DOHH2 (cell line): ENCODE measurements around the gene MTSS2.

Experiments
- EZH2phosphoT487 ChIP-seq: fragments of 200-600 bp; sonication (generic); IDR thresholded peaks from 2 replicates; pipeline ENCODE4 v1.6.1; 2017; ENCODE audit warnings: borderline replicate concordance, mild to moderate bottlenecking, antibody characterized with exemption, low read length, moderate library complexity, mixed read lengths
- TF ChIP-seq, protein P1 (sequence below): fragments of 200-600 bp; sonication (generic); IDR thresholded peaks from one replicate; pipeline ENCODE4 v1.5.1; 2014; ENCODE audit warnings: antibody characterized with exemption, mild to moderate bottlenecking, low read depth, low read length; ENCODE audit not compliant: poor library complexity, severe bottlenecking

DNA sequence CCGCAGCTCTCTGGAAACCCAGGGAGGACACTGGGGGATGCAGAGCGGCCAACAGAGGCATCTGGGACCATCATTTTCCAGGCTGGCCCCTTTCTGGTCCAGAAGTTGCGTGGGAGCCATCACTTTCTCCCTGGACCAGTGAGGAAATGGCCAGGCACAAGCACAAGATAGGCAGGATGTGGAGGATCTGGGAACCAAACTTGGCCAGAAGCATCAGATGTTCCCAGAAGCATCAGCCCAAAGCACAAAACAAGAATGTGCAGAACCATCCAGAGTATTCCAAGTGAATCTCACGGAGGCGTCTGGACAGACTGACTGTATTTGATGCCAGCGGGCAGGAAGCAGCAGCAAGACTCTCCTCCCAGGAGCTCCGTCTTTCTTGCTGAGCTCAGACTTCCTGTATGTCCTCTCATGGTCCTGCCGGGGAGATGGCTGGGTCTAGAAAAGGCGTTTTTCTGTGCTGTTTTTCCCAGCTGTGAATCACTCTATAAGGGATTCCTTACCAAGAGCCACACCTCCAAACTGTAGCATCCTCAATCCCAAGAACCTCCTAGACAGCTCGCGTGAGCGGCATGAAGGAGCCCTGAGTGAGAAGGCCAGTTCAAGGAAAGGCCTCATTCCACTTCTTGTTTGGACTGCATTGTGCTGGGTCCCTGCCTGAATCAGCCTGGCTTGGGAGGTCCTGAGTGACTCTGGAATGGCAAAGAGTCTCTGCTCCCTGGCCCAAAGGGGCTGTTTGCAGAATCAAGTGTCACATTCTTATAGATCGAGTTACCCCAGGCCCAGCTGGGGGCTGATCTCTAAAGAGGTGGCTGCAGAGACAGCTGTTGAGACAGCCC is 49.5 kb upstream of the MTSS2 start:
- TF ChIP-seq, protein P1, sequence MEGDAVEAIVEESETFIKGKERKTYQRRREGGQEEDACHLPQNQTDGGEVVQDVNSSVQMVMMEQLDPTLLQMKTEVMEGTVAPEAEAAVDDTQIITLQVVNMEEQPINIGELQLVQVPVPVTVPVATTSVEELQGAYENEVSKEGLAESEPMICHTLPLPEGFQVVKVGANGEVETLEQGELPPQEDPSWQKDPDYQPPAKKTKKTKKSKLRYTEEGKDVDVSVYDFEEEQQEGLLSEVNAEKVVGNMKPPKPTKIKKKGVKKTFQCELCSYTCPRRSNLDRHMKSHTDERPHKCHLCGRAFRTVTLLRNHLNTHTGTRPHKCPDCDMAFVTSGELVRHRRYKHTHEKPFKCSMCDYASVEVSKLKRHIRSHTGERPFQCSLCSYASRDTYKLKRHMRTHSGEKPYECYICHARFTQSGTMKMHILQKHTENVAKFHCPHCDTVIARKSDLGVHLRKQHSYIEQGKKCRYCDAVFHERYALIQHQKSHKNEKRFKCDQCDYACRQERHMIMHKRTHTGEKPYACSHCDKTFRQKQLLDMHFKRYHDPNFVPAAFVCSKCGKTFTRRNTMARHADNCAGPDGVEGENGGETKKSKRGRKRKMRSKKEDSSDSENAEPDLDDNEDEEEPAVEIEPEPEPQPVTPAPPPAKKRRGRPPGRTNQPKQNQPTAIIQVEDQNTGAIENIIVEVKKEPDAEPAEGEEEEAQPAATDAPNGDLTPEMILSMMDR: no peak
- TF ChIP-seq EZH2phosphoT487: no peak
